Urinary bladder (tissue), 4 donors: ENCODE measurements around the gene MAGI2. TPM values are rescaled to one million over a fixed set of nuclear protein-coding genes. Genes with fewer than 3 reads are reported as not detected.

ENCODE experiments used
- DNase-seq: peaks from one replicate; pipeline ENCODE4 v3.0.0-alpha.2; 2015; ENCODE audit errors: extremely low spot score
- H3K27ac ChIP-seq: one replicate; pipeline ENCODE4 v1.5.1; 2013; ENCODE audit warnings: low read depth, mild to moderate bottlenecking, moderate library complexity
- H3K36me3 ChIP-seq: one replicate; pipeline ENCODE4 v1.6.1; 2013; ENCODE audit warnings: mild to moderate bottlenecking, moderate library complexity; ENCODE audit not compliant: insufficient read depth
- H3K4me1 ChIP-seq: one replicate; pipeline ENCODE4 v1.6.1; 2013; ENCODE audit warnings: mild to moderate bottlenecking, moderate library complexity; ENCODE audit not compliant: insufficient read depth
- H3K4me3 ChIP-seq: one replicate; pipeline ENCODE4 v1.5.1; 2013; ENCODE audit warnings: low read depth, low read length
- WGBS: extraction: QIAGEN DNeasy Blood & Tissue Kit; methylation state at CpG from one replicate; pipeline ENCODE4 v1.1.7; 2013; 5-methylcytosine and 5-hydroxymethylcytosine counted together
- polyA plus RNA-seq: library from polyadenylated mRNA; stranded (reverse); fragments of 200-250 nt; gene quantifications from one replicate; pipeline ENCODE4 v1.2.3, GENCODE V29; 2013
- total RNA-seq: library from RNA; depleted of rRNA; stranded (reverse); fragments of >200 nt; gene quantifications from one replicate; pipeline ENCODE4 v1.2.3, GENCODE V29; 2014
- donor health status: healthy with polysubstance abuse.
- donor health status: healthy.

Gene MAGI2
- total and polyA plus RNA-seq, 2 donors = 7.6 to 37.4 TPM

- H3K36me3 ChIP-seq = no peaks in the 10 kb centered on the region
- H3K4me1 ChIP-seq = no peaks in the 10 kb centered on the region
- H3K27ac ChIP-seq = no peak overlapping the region
- 63% methylated on average over 5 of the region's 5 CpGs for WGBS
- DNase-seq = no peak
- no peak overlapping the region for H3K4me3 ChIP-seq
Measured at GRCh38 chr7:79337717-79338116, 115.8 kb downstream of the MAGI2 start.

DNA sequence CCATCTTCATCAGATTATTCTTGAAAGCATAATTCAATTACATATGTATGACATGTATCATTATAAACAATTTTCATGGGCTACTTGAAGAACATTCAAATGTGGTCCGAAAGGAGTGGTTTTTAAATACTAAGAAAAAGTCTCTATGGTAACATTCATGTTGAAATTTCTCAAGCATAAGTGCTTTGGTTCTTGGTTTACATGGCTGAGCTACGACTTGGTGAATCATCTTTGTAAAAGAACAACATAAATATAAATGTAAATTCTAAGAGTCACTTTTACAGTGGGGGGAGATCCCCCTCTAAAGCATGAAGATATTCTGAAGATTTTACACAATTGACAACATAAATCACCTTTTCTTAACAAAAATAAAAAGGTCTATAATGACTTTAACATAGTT is 118.6 kb downstream of the MAGI2 start:
- no peak overlapping the region for H3K27ac ChIP-seq
- DNase-seq = no peak
- H3K4me3 ChIP-seq = no peak overlapping the region
- no peaks in the 10 kb centered on the region for H3K36me3 ChIP-seq
- 82% methylated on average over 2 of the region's 2 CpGs for WGBS
- no peaks in the 10 kb centered on the region for H3K4me1 ChIP-seq

DNA sequence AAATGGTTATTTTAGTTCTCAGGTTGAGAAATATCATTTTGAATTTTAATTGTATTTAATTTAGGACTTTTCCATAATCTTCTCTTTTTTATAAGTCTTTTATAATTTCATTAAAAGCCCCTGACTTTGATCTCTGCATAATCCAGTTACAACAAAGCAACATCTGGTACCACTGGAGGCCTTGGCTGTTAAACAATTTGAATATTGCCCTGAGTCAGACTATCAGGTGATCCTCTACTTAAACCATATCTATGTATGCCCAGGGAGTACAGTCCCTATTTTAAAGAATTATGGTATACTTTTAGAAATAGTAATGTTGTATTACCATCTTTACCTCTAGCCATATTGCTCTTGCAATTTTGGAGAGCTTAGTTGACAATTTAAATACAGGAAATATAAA is 119.1 kb downstream of the MAGI2 start:
- DNase-seq = no peak
- Histone ChIP-seq H3K4me3 (no peak overlapping the region), H3K4me1 (no peaks in the 10 kb centered on the region), H3K36me3 (no peaks in the 10 kb centered on the region), H3K27ac (no peak overlapping the region)

- H3K4me3 ChIP-seq = no peak overlapping the region
- no peaks in the 10 kb centered on the region for H3K4me1 ChIP-seq
- H3K36me3 ChIP-seq = no peaks in the 10 kb centered on the region
Measured at GRCh38 chr7:79332091-79332490, 121.4 kb downstream of the MAGI2 start.

GRCh38 chr7:79329464-79329863 is 124.0 kb downstream of the MAGI2 start:
- Histone ChIP-seq H3K27ac (no peak overlapping the region), H3K4me1 (no peaks in the 10 kb centered on the region), H3K36me3 (no peaks in the 10 kb centered on the region), H3K4me3 (no peak overlapping the region)
- WGBS = 81% methylated on average over 4 of the region's 4 CpGs
- DNase-seq = no peak

More at GRCh38 chr7:79332091-79332490, 121.4 kb downstream of the MAGI2 start:
- 67% methylated on average over 2 of the region's 2 CpGs for WGBS
- H3K27ac ChIP-seq = no peak overlapping the region
- DNase-seq = no peak

GRCh38 chr7:79320741-79321473 is 132.6 kb downstream of the MAGI2 start:
- no peaks in the 10 kb centered on the region for H3K4me1 ChIP-seq
- no peaks in the 10 kb centered on the region for H3K36me3 ChIP-seq
- WGBS = 20% methylated on average over 2 of the region's 2 CpGs
- no peak for DNase-seq
- H3K4me3 ChIP-seq = no peak overlapping the region
- H3K27ac ChIP-seq = no peak overlapping the region

DNA sequence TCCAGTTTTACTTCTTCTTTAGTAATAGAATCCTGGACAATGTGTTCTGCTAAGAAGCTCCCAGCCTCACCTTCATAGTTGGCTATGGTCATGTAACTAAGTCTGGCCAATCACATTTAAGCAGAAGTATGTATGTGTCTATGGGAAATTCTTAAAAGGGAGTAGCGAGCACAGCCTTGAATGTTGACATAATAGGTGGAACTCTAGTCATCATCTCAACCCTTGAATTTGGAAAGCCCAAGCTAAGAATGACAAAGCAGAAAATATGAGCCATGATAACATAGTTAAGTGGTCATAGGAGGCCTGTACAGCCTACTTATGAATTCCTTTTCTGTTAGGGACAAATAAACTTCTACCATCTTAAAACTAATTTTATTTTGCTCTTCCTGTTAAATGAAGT is 134.1 kb downstream of the MAGI2 start:
- DNase-seq = no peak
- no peaks in the 10 kb centered on the region for H3K4me1 ChIP-seq
- no peaks in the 10 kb centered on the region for H3K36me3 ChIP-seq
- H3K27ac ChIP-seq = no peak overlapping the region
- no peak overlapping the region for H3K4me3 ChIP-seq
- 95% methylated on average over 1 of the region's 1 CpG for WGBS

GRCh38 chr7:79317728-79318127 is 135.7 kb downstream of the MAGI2 start:
- Histone ChIP-seq H3K27ac (no peak overlapping the region), H3K4me1 (no peaks in the 10 kb centered on the region), H3K36me3 (no peaks in the 10 kb centered on the region), H3K4me3 (no peak overlapping the region)
- DNase-seq = no peak
- WGBS = 75% methylated on average over 2 of the region's 2 CpGs

DNA sequence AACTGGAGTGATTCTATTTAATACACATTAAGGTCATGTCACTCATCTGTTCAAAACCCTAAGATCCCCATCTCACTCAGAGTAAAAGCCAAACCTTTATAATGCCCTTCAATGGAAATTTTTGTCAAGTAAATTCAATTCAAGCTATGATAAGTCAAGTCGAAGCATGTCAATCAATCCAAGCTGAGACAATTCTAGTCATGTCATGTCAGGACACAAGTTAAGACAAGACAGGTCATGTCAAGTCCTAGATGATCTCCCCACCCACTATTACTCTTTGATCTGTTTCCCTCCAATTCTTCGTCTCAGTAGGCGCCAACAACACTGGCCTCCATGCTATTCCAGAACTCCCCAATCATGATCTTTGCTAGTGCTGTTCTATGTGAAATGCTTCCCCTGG is 141.4 kb downstream of the MAGI2 start:
- Histone ChIP-seq H3K36me3 (no peaks in the 10 kb centered on the region), H3K4me1 (no peaks in the 10 kb centered on the region), H3K27ac (no peak overlapping the region), H3K4me3 (no peak overlapping the region)
- DNase-seq = no peak
- 99% methylated on average over 3 of the region's 3 CpGs for WGBS

DNA sequence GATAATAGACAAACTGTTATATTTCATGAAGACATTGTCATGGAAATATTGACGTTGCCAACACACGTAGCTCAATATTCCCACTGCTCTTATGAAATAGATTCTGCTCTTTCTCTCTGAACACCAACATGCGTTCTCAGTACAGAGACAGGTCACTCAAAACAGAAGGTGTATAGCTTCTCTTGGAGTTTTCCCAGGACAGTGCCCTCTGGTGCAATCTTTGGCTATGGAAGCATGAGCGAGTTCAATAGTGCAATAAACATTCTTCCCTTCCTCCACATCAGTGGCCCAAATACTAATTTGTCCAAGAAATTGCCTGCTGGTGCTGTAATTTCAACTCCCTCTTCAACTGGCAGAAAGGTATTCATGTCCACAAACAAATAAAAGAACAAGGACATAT is 145.3 kb downstream of the MAGI2 start:
- Histone ChIP-seq H3K27ac (no peak overlapping the region), H3K36me3 (no peaks in the 10 kb centered on the region), H3K4me1 (no peaks in the 10 kb centered on the region), H3K4me3 (no peak overlapping the region)
- no peak for DNase-seq
- WGBS = 67% methylated on average over 4 of the region's 4 CpGs

GRCh38 chr7:79307376-79307775 is 146.1 kb downstream of the MAGI2 start:
- H3K36me3 ChIP-seq = no peaks in the 10 kb centered on the region
- no peak overlapping the region for H3K4me3 ChIP-seq
- H3K27ac ChIP-seq = no peak overlapping the region
- no peak for DNase-seq
- no peaks in the 10 kb centered on the region for H3K4me1 ChIP-seq
- 74% methylated on average over 3 of the region's 3 CpGs for whole genome bisulfite sequencing

DNA sequence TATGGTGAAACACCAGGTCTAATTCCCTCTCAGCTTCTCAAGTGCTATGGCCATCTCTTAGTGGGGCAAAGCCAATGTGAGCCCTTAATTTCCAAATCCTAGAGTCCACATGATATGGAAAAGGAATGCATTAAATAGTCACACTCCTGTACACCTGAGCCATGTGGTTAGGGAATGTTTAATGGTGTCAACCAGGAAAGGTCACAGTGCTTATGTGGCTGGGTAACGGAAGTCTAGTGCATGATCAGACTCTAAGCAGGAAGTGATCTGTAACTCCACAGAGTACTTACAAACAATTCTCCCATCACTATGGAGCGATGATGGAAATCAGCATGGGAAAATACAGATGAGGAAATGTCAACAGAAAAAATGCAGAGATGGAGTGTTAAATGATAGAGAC is 148.8 kb downstream of the MAGI2 start:
- H3K36me3 ChIP-seq = no peaks in the 10 kb centered on the region
- no peak overlapping the region for H3K27ac ChIP-seq
- WGBS = 93% methylated on average over 2 of the region's 2 CpGs
- no peak overlapping the region for H3K4me3 ChIP-seq
- DNase-seq = no peak
- no peaks in the 10 kb centered on the region for H3K4me1 ChIP-seq

DNA sequence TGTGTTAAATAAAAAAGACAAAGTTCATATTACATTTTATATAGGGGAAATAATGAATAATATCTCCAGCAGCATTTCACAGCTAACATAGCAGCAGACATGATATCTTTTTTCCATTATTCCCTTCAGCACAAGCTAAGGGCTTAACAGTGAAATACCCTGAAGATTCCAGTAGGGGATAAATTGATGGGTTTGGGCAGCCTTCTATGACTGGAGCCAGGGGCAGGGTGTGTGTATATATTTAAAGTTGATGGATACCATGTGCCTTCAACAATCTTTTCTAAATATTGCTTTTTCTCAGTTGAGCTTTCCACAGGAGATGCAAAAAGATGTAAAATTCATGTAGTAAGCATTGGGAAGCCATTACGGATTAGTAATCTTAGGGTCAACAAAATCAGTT is 151.2 kb downstream of the MAGI2 start:
- 81% methylated on average over 1 of the region's 1 CpG for WGBS

DNA sequence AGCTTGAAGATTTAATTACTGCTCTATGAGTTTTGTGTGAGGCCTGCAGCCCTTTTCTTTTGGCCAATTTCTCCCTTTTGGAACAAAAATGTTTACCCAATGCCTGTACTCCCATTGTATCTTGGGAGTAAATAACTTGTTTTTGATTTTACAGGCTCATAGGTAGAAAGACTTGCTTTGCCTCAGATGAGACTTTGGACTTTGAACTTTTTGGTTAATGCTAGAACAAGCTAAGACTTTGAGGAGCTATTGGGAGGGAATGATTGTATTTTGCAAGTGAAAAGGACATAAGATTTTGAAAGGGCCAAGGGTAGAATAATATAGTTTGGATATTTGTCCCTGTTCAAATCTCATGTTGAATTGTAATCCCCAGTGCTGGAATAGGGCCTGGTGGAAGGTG is 152.0 kb downstream of the MAGI2 start:
- Histone ChIP-seq H3K4me1 (no peaks in the 10 kb centered on the region), H3K36me3 (no peaks in the 10 kb centered on the region), H3K4me3 (no peak overlapping the region), H3K27ac (no peak overlapping the region)
- DNase-seq = no peak

More for the DNA sequence above, 151.2 kb downstream of the MAGI2 start:
- Histone ChIP-seq H3K27ac (no peak overlapping the region), H3K36me3 (no peaks in the 10 kb centered on the region), H3K4me3 (no peak overlapping the region), H3K4me1 (no peaks in the 10 kb centered on the region)
- no peak for DNase-seq

DNA sequence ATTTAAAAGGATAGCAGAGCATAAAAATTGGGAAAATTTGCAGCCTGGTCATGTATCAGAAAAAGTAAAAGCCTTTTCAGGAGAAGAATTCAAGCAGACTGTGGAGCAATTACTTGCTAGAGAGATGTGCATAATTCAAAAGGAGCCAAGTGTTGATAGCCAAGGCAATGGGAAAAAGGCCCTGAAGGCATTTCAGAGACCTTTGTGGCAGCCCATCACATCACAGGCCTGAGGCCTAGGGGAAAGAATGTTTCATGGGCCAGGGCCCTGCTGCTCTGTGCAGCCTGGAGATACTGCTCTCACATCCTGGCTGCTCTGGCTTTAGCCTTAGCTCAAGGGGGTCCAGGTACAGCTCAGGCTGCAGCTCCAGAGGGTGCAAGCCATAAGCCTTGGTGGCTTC is 152.9 kb downstream of the MAGI2 start:
- Histone ChIP-seq H3K36me3 (no peaks in the 10 kb centered on the region), H3K4me3 (no peak overlapping the region), H3K4me1 (no peaks in the 10 kb centered on the region), H3K27ac (no peak overlapping the region)
- no peak for DNase-seq
